Small intestine (tissue), 7 donors: Measurements from ENCODE around the gene NEDD4L. TPM values are rescaled to one million over a fixed set of nuclear protein-coding genes. Genes with fewer than 3 reads are reported as not detected.
"Not testable (repeated sequence)": the region's sequence is repeated elsewhere in the genome, so short reads cannot be mapped to it uniquely, and the experiment has no call there.

Experiments
- DNase-seq, 2 donors: peaks; one replicate each; pipeline versions ENCODE4 v3.0.0 to v3.0.0-alpha.2; 2013
- FAIRE-seq: peaks from 2 replicates; lab custom pipeline; 2012; peaks lifted over from hg19 to GRCh38; lab: Jason Lieb, UNC
- H3K27ac ChIP-seq, 3 donors: one replicate each; pipeline ENCODE4 v1.5.1; 2013; ENCODE audit warnings: low read length in 2 of 3, mild to moderate bottlenecking in 2 of 3, control low read depth in 1 of 3, inconsistent platforms in 1 of 3, low read depth in 1 of 3, moderate library complexity in 1 of 3
- H3K27me3 ChIP-seq, 3 donors: one replicate each; pipeline ENCODE4 v1.6.1; 2013; ENCODE audit warnings: low read length in 3 of 3, inconsistent platforms in 1 of 3; ENCODE audit not compliant: control insufficient read depth in 3 of 3, insufficient read depth in 3 of 3
- H3K36me3 ChIP-seq, 3 donors: one replicate each; pipeline ENCODE4 v1.6.1; 2013; ENCODE audit warnings: low read length in 3 of 3, inconsistent platforms in 1 of 3, low read depth in 1 of 3, mild to moderate bottlenecking in 1 of 3, moderate library complexity in 1 of 3; ENCODE audit not compliant: control insufficient read depth in 3 of 3, insufficient read depth in 2 of 3
- H3K4me1 ChIP-seq, 3 donors: one replicate each; pipeline ENCODE4 v1.6.1; 2013; ENCODE audit warnings: low read length in 2 of 3, inconsistent platforms in 1 of 3, low read depth in 1 of 3, mild to moderate bottlenecking in 1 of 3, moderate library complexity in 1 of 3; ENCODE audit not compliant: control insufficient read depth in 3 of 3, insufficient read depth in 2 of 3
- H3K4me3 ChIP-seq, 3 donors: one replicate each; pipeline ENCODE4 v1.5.1; 2013; ENCODE audit warnings: low read length in 3 of 3, control low read depth in 1 of 3, inconsistent platforms in 1 of 3, low read depth in 1 of 3, mild to moderate bottlenecking in 1 of 3, moderate library complexity in 1 of 3
- H3K9me3 ChIP-seq, 2 donors: one replicate each; pipeline ENCODE4 v1.6.1; 2013; ENCODE audit warnings: low read depth in 1 of 2, low read length in 1 of 2; ENCODE audit not compliant: control insufficient read depth in 2 of 2, insufficient read depth in 1 of 2
- WGBS, 3 donors: extraction: QIAGEN DNeasy Blood & Tissue Kit; methylation state at CpG; one replicate each; pipeline ENCODE4 v1.1.7; 2013; 5-methylcytosine and 5-hydroxymethylcytosine counted together
- polyA plus RNA-seq, 4 donors: library from polyadenylated mRNA; stranded (reverse) in 3 of 4; unstranded in 1 of 4; fragments of 200-250 nt in 3 of 4; fragments of 120-200 nt in 1 of 4; gene quantifications; one replicate each; pipeline versions ENCODE4 v1.2.1 to v1.2.3, GENCODE V29; 2013
- donor health status: healthy with polysubstance abuse.
- donor health status: control.
- donor health status: control.
- donor health status: Bipolar disorder and iron deficiency.
- donor health status: healthy.

The NEDD4L gene
- polyA plus RNA-seq, 4 donors = 36.5 to 113 (median 96.2) TPM

DNA sequence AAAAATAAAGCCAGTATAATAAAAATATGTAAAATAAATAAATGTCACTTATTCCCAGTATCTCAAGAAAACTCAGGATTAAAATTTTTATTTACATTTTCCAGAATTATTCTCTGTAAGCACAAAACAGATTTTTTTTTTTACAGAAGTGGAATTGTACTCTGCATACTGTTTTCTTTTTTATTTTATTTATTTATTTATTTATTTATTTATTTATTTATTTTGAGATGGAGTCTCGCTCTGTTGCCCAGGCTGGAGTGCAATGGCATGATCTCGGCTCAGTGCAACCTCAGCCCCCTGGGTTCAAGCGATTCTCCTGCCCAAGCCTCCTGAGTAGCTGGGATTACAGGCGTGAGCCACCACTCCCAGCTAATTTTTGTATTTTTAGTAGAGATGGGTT is 336.1 kb downstream of the NEDD4L start:
- H3K36me3 ChIP-seq = peaks cover 0 to 62% (median 13%) of the 10 kb centered on the region in 3 donors
- not testable (repeated sequence) for H3K27ac ChIP-seq, H3K4me1 ChIP-seq, H3K27me3 ChIP-seq, H3K4me3 ChIP-seq, DNase-seq, FAIRE-seq, H3K9me3 ChIP-seq
- WGBS, 3 donors = 95 to 99% (median 98%) methylated on average over 4 of the region's 4 CpGs

DNA sequence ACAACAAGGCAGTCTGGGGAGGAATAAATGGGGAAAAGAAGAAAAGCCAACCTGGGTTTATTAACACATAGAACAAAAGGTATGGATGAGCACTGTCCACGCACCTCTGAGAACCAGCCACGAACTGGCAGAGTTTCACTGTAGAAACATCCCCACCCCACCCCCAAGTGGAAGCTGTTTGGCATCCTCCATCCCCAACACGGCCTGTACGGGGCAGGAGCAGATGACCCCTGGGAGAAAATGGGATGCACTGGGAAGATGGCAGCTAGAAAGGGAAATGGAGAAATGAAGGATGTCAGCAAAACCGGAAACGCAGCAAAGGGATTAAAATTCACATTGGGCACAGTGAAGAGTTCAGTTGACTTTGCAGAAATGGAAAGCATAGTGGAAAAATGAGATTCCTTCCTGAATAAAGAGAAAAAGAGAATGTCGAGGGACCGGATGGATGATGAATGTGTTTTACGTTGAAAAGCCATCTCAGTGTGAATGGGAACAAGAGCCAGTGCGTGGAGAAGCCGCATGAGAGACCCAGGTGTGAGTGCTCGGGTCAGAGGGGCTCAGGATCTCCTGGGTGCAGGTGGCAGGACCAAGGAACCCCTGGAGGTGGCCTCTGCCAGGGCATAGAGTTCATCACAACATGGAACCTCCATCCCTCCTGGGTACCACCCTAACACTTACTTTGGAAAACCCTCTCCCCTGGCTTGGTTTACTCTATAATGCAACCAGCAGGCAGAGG is 337.8 kb downstream of the NEDD4L start:
- no peak overlapping the region for H3K4me3 ChIP-seq
- H3K9me3 ChIP-seq = no peaks in the 10 kb centered on the region
- H3K36me3 ChIP-seq = peaks cover 0 to 68% (median 8%) of the 10 kb centered on the region in 3 donors
- peaks cover 0 to 4% (median 0%) of the 10 kb centered on the region in 3 donors for H3K4me1 ChIP-seq
- FAIRE-seq (no peak), DNase-seq (no peak)
- H3K27ac ChIP-seq = no peak overlapping the region
- WGBS, 3 donors = 91 to 94% (median 93%) methylated on average over 12 of the region's 12 CpGs
- H3K27me3 ChIP-seq = no peaks in the 10 kb centered on the region

DNA sequence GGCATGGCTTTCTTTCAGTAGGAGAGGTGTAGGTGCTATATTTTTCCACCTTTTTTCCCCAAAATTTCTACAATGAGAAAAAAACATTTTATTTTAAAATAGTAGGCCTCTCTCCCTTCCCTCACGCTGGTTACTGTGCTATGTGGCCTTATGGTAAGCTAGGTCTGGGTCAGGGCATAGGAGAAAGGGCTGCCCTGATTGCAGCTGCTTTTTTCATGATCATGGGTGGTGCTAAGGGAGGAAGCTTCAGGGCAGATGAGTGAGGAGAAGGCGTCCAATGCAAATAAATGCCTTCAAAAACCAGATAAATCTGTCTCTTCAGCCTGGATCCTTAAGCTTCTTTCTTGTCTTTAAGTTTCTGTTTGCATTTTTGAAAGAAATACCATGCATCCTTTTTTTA is 338.4 kb downstream of the NEDD4L start:
- Histone ChIP-seq H3K4me3 (no peak overlapping the region), H3K4me1 (no peaks in the 10 kb centered on the region), H3K36me3 (peaks cover 0 to 64% (median 8%) of the 10 kb centered on the region in 3 donors), H3K27me3 (no peaks in the 10 kb centered on the region), H3K27ac (no peak overlapping the region), H3K9me3 (no peaks in the 10 kb centered on the region)
- 87 to 94% (median 90%) methylated on average over 2 of the region's 2 CpGs for WGBS, 3 donors
- FAIRE-seq (no peak), DNase-seq (no peak)

- H3K36me3 ChIP-seq = peaks cover 0 to 64% (median 9%) of the 10 kb centered on the region in 3 donors
- FAIRE-seq (no peak), DNase-seq (no peak)
- H3K4me1 ChIP-seq = no peaks in the 10 kb centered on the region
- WGBS, 3 donors = 95 to 98% (median 96%) methylated on average over 12 to 13 of the region's 13 CpGs
- no peaks in the 10 kb centered on the region for H3K9me3 ChIP-seq
- no peak overlapping the region for H3K4me3 ChIP-seq
- H3K27me3 ChIP-seq = no peaks in the 10 kb centered on the region
- H3K27ac ChIP-seq = no peak overlapping the region
These were observed 341.4 kb downstream of the NEDD4L start for GRCh38 chr18:58385472-58385871.

- H3K4me3 ChIP-seq = no peak overlapping the region
- no peak overlapping the region for H3K27ac ChIP-seq
- peaks cover 3 to 68% (median 16%) of the 10 kb centered on the region in 3 donors for H3K36me3 ChIP-seq
- H3K4me1 ChIP-seq = no peaks in the 10 kb centered on the region
- H3K27me3 ChIP-seq = no peaks in the 10 kb centered on the region
- WGBS, 3 donors = 95 to 96% (median 96%) methylated on average over 14 of the region's 14 CpGs
- no peak for FAIRE-seq
- H3K9me3 ChIP-seq = no peaks in the 10 kb centered on the region
- DNase-seq = no peak
These were observed 342.8 kb downstream of the NEDD4L start for GRCh38 chr18:58386780-58387179.

GRCh38 chr18:58387716-58388115 is 343.7 kb downstream of the NEDD4L start:
- H3K27ac ChIP-seq = no peak overlapping the region
- no peak for DNase-seq
- H3K4me3 ChIP-seq = no peak overlapping the region
- H3K9me3 ChIP-seq = no peaks in the 10 kb centered on the region
- FAIRE-seq = no peak
- no peaks in the 10 kb centered on the region for H3K27me3 ChIP-seq
- no peaks in the 10 kb centered on the region for H3K4me1 ChIP-seq
- H3K36me3 ChIP-seq = peaks cover 9 to 70% (median 14%) of the 10 kb centered on the region in 3 donors
- WGBS, 3 donors = 84 to 94% (median 90%) methylated on average over 5 of the region's 5 CpGs

GRCh38 chr18:58388736-58389135 is 344.7 kb downstream of the NEDD4L start:
- 91 to 94% (median 92%) methylated on average over 14 of the region's 14 CpGs for WGBS, 3 donors
- no peak for DNase-seq
- H3K36me3 ChIP-seq = peaks cover 9 to 71% (median 15%) of the 10 kb centered on the region in 3 donors

DNA sequence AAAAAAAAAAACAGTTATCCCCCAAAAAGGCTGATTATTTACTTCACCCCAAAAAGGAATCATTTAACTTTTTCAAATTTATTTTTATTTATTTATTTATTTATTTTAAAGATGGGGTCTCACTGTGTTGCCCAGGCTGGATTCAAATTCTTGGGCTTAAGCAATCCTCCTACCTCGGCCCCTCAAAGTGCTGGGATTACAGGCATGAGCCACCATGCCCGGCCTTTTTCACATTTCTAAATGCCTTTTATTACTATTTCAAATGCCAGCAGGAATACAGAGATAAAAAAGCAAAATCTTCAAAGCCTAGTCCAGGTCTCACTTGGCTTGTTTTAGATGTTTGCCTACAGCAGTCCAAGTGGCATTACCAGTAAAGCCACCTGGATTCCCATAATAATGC is 345.7 kb downstream of the NEDD4L start:
- WGBS, 3 donors = 88 to 94% (median 93%) methylated on average over 2 of the region's 2 CpGs

More at GRCh38 chr18:58388736-58389135, 344.7 kb downstream of the NEDD4L start:
- Histone ChIP-seq H3K9me3 (no peaks in the 10 kb centered on the region), H3K4me1 (no peaks in the 10 kb centered on the region), H3K27ac (no peak overlapping the region), H3K27me3 (no peaks in the 10 kb centered on the region), H3K4me3 (no peak overlapping the region)
- no peak for FAIRE-seq

More for the DNA sequence above, 345.7 kb downstream of the NEDD4L start:
- Histone ChIP-seq H3K9me3 (no peaks in the 10 kb centered on the region), H3K36me3 (peaks cover 9 to 72% (median 15%) of the 10 kb centered on the region in 3 donors), H3K4me1 (no peaks in the 10 kb centered on the region), H3K27ac (no peak overlapping the region), H3K4me3 (no peak overlapping the region), H3K27me3 (no peaks in the 10 kb centered on the region)
- FAIRE-seq = no peak
- no peak for DNase-seq
